ENCODE data around the gene MMADHC.

DNA sequence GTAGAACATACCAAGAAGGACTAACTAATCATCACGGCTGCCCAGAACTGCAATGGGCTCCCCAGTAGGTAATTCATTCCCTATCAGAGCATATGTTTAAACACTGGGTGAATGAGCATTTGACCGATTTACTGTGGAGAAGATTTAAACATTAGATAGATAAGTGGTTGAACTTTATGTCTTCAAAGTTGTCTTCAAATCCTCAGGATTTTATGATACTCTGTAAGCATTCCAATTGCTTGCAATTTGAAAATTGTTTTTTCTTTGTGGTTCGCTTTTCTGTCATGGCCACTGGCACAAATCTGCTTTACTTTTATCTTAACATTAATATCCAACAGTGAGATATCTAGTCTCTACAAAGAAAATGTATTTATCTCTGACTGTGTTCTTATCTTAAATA is 37.7 kb upstream of the MMADHC start:
- TF ChIP-seq, protein P1, sequence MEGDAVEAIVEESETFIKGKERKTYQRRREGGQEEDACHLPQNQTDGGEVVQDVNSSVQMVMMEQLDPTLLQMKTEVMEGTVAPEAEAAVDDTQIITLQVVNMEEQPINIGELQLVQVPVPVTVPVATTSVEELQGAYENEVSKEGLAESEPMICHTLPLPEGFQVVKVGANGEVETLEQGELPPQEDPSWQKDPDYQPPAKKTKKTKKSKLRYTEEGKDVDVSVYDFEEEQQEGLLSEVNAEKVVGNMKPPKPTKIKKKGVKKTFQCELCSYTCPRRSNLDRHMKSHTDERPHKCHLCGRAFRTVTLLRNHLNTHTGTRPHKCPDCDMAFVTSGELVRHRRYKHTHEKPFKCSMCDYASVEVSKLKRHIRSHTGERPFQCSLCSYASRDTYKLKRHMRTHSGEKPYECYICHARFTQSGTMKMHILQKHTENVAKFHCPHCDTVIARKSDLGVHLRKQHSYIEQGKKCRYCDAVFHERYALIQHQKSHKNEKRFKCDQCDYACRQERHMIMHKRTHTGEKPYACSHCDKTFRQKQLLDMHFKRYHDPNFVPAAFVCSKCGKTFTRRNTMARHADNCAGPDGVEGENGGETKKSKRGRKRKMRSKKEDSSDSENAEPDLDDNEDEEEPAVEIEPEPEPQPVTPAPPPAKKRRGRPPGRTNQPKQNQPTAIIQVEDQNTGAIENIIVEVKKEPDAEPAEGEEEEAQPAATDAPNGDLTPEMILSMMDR (IDR thresholded peaks at IDR 0.05), result no peak
- TF ChIP-seq POLR2A (IDR thresholded peaks at IDR 0.05) (no peak), EP300 (IDR thresholded peaks at IDR 0.05) (no peak), POLR2AphosphoS5 (IDR thresholded peaks at IDR 0.05) (no peak)
